ENCODE results near the gene SMPD3.

DNA sequence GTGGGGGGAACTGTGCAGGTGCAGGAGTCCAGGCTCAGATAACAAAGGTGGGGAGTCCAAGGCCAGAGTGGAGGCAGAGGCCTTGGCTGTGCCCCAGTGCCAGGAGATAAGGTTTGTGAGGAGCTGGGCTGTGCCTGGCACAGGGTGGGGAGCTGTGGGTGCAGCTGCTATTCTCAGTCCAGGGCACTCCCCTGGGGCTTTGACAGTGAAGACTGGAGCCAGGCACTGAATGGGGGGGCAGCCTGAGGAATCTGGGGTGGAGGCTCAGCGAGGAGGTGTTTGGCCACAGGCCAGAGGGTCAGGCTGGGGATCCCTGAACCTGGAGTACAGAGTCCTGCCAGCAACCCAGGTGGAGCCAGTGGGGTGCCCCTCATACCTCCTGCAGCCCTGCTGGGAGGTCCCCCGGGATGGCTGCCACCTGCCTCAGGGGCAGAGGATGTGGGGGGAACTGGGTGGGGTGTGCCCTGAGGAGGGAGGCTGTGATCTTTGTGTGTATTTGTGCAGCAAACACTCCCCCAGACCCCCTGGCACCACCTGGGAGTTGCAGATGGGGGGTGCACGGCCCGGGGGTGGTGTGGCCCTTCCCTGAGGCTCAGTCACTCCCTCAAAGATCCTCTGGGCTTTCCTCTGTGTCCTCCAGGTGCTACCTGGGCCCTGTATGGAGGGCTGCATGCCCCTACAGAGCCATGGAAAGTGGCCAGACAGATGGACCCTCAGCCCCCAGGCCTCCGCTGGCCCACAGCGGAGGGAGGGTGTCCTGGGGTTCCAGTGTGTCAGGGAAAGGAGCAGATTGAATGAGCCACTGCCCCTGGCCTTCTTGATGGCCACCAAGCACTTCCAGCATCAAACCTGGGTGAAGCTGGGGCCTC, 44.5 kb upstream of the SMPD3 start:
- TF ChIP-seq, protein P1, sequence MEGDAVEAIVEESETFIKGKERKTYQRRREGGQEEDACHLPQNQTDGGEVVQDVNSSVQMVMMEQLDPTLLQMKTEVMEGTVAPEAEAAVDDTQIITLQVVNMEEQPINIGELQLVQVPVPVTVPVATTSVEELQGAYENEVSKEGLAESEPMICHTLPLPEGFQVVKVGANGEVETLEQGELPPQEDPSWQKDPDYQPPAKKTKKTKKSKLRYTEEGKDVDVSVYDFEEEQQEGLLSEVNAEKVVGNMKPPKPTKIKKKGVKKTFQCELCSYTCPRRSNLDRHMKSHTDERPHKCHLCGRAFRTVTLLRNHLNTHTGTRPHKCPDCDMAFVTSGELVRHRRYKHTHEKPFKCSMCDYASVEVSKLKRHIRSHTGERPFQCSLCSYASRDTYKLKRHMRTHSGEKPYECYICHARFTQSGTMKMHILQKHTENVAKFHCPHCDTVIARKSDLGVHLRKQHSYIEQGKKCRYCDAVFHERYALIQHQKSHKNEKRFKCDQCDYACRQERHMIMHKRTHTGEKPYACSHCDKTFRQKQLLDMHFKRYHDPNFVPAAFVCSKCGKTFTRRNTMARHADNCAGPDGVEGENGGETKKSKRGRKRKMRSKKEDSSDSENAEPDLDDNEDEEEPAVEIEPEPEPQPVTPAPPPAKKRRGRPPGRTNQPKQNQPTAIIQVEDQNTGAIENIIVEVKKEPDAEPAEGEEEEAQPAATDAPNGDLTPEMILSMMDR (IDR thresholded peaks at IDR 0.05): no peak
- no peak for TF ChIP-seq ZFX (IDR thresholded peaks at IDR 0.05; ENCODE audit: borderline replicate concordance)

Data from 22Rv1 (cell line).